Activated T-cell treated with anti-CD3 and anti-CD28 coated beads, Interleukin-2, amount 50 U/mL, for 72 hours (primary cell): ENCODE measurements around the gene NMRK2. TPM values are rescaled to one million over a fixed set of nuclear protein-coding genes. Genes with fewer than 3 reads are reported as not detected.
"Not testable (repeated sequence)": the region's sequence is repeated elsewhere in the genome, so short reads cannot be mapped to it uniquely, and the experiment has no call there.

ENCODE experiments used
- ATAC-seq, 2 donors: fragments of 150-1000 bp; cut with Tn5 transposase; replicated peaks in 1 of 2; 2 replicates each; pipeline ENCODE4 v1.10.0; 2021; ENCODE audit warnings: moderate library complexity in 2 of 2, mild to moderate bottlenecking in 1 of 2
- DNase-seq, 2 donors: peaks; one replicate each; pipeline ENCODE4 v3.0.0; 2021 to 2022; ENCODE audit warnings: mixed read lengths in 1 of 2
- H3K27ac Mint-ChIP-seq: one replicate; pipeline ENCODE4 v1.8.0; 2022; ENCODE audit warnings: mild to moderate bottlenecking, moderate library complexity, mixed read lengths
- H3K27me3 Mint-ChIP-seq: one replicate; pipeline ENCODE4 v1.8.0; 2022; ENCODE audit warnings: low read depth, mixed read lengths
- H3K36me3 Mint-ChIP-seq, 2 donors: one replicate each; pipeline ENCODE4 v1.8.0; 2022; ENCODE audit warnings: mixed read lengths in 2 of 2, mild to moderate bottlenecking in 1 of 2; ENCODE audit not compliant: insufficient read depth in 2 of 2
- H3K4me1 Mint-ChIP-seq: one replicate; pipeline ENCODE4 v1.8.0; 2022; ENCODE audit warnings: low read depth, mixed read lengths
- H3K4me3 Mint-ChIP-seq, 2 donors: one replicate each; pipeline ENCODE4 v1.8.0; 2022; ENCODE audit warnings: mild to moderate bottlenecking in 2 of 2, mixed read lengths in 2 of 2, moderate library complexity in 2 of 2
- H3K9me3 Mint-ChIP-seq, 2 donors: one replicate each; pipeline ENCODE4 v1.8.0; 2022; ENCODE audit warnings: mixed read lengths in 2 of 2
- total RNA-seq, 2 donors: library from RNA; stranded (reverse); gene quantifications; one replicate each; pipeline ENCODE4 v1.2.3, GENCODE V29; 2022

Gene NMRK2, protein sequence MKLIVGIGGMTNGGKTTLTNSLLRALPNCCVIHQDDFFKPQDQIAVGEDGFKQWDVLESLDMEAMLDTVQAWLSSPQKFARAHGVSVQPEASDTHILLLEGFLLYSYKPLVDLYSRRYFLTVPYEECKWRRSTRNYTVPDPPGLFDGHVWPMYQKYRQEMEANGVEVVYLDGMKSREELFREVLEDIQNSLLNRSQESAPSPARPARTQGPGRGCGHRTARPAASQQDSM
- not detected for total RNA-seq

DNA sequence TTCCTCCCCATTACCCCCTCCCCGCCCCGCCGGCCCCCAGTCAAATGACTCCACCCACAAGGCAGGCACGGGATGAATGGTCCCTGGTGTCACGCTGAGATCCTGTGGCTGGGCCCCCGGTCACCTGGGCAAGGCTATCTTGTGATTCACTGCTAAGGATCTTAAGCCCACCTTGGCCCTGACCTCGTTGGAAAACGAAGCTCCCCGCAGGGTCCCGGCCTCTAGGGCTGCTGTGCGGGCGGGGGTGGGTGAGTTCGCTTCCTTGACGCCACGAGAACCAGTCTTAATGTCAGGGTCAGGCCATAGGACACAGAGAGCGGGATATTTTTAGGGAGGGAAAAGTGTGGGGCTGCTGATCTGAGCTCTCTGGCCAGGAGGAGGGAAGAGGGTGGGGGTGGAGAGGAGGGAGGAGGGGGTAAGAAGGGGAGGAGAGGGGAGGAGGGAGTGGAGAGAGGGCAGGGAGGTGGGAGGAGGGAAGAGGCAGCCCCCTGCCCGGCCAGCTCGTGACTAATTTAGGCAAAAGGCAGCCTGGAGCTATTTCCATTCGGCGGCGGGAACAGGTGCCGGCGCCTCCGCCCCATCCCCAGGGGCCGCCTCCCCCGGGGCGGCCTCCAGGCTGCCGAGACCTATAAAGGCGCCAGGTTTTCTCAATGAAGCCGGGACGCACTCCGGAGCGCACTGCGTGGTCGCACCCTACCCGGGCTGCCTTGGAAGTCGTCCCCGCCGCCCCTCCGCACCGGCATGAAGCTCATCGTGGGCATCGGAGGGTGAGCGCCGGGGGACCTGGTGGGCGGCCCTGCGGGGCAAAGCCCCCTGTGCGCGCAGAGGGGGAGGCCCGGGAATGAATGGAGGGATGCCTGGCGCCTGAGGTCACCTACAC lies at the start of gene NMRK2:
TSS of gene NMRK2 (plus strand) at position 139 of the 880 bp plus-strand sequence. CDS start at position 742, 603 bp downstream.
- Mint-ChIP-seq H3K4me1 (no peaks in the 10 kb centered on the region), H3K4me3 (peak within 1 kb of the TSS in 1 of 2 donors; percentile 22), H3K27me3 (peaks cover 5% of the 10 kb centered on the region), H3K9me3 (no peaks in the 10 kb centered on the region), H3K36me3 (no peaks in the 10 kb centered on the region), H3K27ac (no peak within 1 kb of the TSS)
- peak in 1 of 2 donors; percentile 60 for ATAC-seq
- peak in 1 of 2 donors; percentile 31 for DNase-seq

DNA sequence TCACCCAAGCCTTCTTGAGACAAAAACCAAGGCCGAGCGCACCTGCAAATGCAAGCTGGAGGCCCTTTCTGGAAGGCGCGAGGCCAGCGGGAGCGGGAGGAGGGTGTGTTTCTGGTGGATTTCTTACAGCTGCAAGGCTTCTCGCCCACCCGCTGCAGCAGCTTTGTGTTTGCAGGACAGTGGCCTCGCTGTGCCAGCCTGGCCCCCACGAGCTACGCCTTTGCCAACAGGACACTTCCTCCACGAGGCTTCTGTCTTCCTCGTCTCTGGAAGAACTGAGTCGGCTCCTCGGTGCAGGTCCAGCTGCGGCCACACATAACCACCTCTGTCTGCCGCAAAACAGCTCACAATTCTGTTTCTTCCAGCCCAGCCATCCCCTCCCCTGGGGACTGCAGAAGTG lies 42.3 kb upstream of the NMRK2 start:
- Mint-ChIP-seq H3K27me3 (peaks cover 5% of the 10 kb centered on the region), H3K36me3 (no peaks in the 10 kb centered on the region), H3K9me3 (no peaks in the 10 kb centered on the region), H3K4me3 (no peak overlapping the region), H3K4me1 (no peaks in the 10 kb centered on the region), H3K27ac (no peak overlapping the region)
- ATAC-seq, result no peak
- DNase-seq, result no peak

- H3K27ac Mint-ChIP-seq, result no peak overlapping the region
These were observed 39.2 kb upstream of the NMRK2 start for GRCh38 chr19:3893509-3894179.

DNA sequence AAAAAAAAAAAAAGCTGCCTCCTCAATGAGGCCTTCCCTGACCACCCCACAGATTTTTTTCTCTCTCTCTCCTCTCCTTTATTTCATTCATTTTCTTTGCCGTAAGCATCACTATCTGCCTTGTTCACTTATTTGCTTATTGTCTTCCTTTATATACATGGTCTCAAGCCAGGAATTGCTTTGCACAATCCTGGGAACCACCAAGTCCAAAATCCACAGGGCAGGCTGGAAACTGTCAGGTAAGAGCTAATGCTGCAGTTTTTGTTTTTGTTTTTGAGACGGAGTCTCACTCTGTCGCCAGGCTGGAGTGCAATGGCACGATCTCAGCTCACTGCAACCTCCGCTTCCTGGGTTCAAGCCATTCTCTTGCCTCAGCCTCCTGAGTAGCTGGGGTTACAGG lies 37.9 kb upstream of the NMRK2 start:
- ATAC-seq, H3K4me1 Mint-ChIP-seq, DNase-seq, H3K27me3 Mint-ChIP-seq, H3K36me3 Mint-ChIP-seq, H3K27ac Mint-ChIP-seq, H3K9me3 Mint-ChIP-seq, H3K4me3 Mint-ChIP-seq: not testable (repeated sequence)

More at GRCh38 chr19:3893509-3894179, 39.2 kb upstream of the NMRK2 start:
- ATAC-seq (no peak), DNase-seq (no peak)
- H3K4me3 Mint-ChIP-seq, result no peak overlapping the region
- no peaks in the 10 kb centered on the region for H3K36me3 Mint-ChIP-seq
- H3K4me1 Mint-ChIP-seq, result no peaks in the 10 kb centered on the region
- peaks cover 5% of the 10 kb centered on the region for H3K27me3 Mint-ChIP-seq
- no peaks in the 10 kb centered on the region for H3K9me3 Mint-ChIP-seq

DNA sequence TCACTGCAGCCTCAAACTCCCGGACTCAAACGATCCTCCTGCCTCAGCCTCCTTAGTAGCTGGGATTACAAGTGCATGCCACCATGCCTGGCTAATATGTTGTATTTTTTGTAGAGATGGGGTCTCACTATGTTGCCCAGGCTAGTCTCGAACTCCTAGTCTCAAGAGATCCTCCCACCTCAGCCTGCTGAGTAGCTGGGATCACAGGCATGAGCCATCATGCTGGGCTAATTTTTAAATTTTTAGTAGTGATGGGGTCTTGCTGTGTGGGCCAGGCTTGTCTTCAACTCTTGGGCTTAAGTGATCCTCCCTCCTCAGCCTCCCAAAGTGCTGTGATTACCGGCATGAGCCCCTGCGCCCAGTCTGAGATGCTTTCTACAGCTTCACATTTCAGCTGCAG lies 37.1 kb upstream of the NMRK2 start:
- peaks cover 5% of the 10 kb centered on the region for H3K27me3 Mint-ChIP-seq
- no peak overlapping the region for H3K27ac Mint-ChIP-seq
- H3K4me1 Mint-ChIP-seq, result no peaks in the 10 kb centered on the region
- DNase-seq (no peak), ATAC-seq (no peak)
- H3K36me3 Mint-ChIP-seq, result peaks cover 0 to 2% of the 10 kb centered on the region in 2 donors
- peaks cover 0 to 2% of the 10 kb centered on the region in 2 donors for H3K9me3 Mint-ChIP-seq
- H3K4me3 Mint-ChIP-seq, result no peak overlapping the region

- Mint-ChIP-seq H3K4me1 (no peaks in the 10 kb centered on the region), H3K27ac (no peak overlapping the region), H3K9me3 (peaks cover 0 to 2% of the 10 kb centered on the region in 2 donors), H3K4me3 (no peak overlapping the region), H3K36me3 (peaks cover 0 to 2% of the 10 kb centered on the region in 2 donors), H3K27me3 (peaks cover 5% of the 10 kb centered on the region)
- ATAC-seq (peak in 1 of 2 donors; percentile 38), DNase-seq (no peak)
These were observed 34.9 kb upstream of the NMRK2 start for GRCh38 chr19:3897936-3898335.

GRCh38 chr19:3898426-3898825 lies 34.4 kb upstream of the NMRK2 start:
- peaks cover 0 to 2% of the 10 kb centered on the region in 2 donors for H3K36me3 Mint-ChIP-seq
- no peaks in the 10 kb centered on the region for H3K4me1 Mint-ChIP-seq
- ATAC-seq, result no peak
- H3K27ac Mint-ChIP-seq, result no peak overlapping the region
- DNase-seq, result no peak
- H3K4me3 Mint-ChIP-seq, result no peak overlapping the region
- H3K9me3 Mint-ChIP-seq, result peaks cover 0 to 2% of the 10 kb centered on the region in 2 donors
- peaks cover 5% of the 10 kb centered on the region for H3K27me3 Mint-ChIP-seq

- H3K4me3 Mint-ChIP-seq, result no peak overlapping the region
- peaks cover 0 to 2% of the 10 kb centered on the region in 2 donors for H3K36me3 Mint-ChIP-seq
- H3K27me3 Mint-ChIP-seq, result peaks cover 4% of the 10 kb centered on the region
- H3K9me3 Mint-ChIP-seq, result peaks cover 0 to 2% of the 10 kb centered on the region in 2 donors
- no peaks in the 10 kb centered on the region for H3K4me1 Mint-ChIP-seq
- DNase-seq, result no peak
- no peak overlapping the region for H3K27ac Mint-ChIP-seq
- ATAC-seq, result no peak
These were observed 33.2 kb upstream of the NMRK2 start for GRCh38 chr19:3899531-3900294.

DNA sequence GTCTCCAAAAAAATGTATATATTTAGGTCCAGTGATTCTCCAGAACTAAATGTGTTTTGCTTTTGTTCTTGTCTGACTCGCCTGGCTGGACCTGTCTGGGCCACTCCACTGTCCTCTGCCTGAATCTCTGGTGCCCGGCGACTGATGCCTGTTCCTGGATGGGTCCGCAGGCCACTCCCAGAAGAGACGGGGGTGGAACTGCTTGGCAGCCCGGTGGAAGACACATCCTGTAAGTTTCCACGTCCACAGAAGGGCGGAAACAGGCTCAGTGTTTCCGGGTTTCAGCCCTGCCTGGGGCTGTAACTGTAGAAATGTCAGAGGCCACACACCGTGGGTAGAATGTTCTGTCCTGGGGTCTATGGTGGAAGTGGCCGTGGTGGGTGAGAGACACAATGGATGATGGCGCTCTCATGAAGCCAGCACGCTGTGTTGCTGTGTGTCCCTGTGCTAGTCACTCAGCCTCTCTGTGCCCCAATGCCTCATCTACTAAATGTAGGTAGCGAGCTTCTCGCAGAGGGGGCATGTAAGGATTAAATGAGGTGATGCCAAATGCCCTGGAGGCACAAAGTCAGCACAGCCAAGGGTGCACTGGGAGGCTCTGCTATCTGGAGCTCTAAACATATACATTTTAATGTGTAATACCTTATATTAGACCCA lies 30.4 kb upstream of the NMRK2 start:
- Mint-ChIP-seq H3K36me3 (peaks cover 0 to 2% of the 10 kb centered on the region in 2 donors), H3K27me3 (no peaks in the 10 kb centered on the region)

GRCh38 chr19:3904233-3904632 lies 28.6 kb upstream of the NMRK2 start:
- H3K9me3 Mint-ChIP-seq, result no peaks in the 10 kb centered on the region
- no peaks in the 10 kb centered on the region for H3K36me3 Mint-ChIP-seq
- ATAC-seq (no peak), DNase-seq (no peak)
- H3K4me3 Mint-ChIP-seq, result no peak overlapping the region
- H3K27me3 Mint-ChIP-seq, result no peaks in the 10 kb centered on the region
- no peaks in the 10 kb centered on the region for H3K4me1 Mint-ChIP-seq
- H3K27ac Mint-ChIP-seq, result no peak overlapping the region

More for the DNA sequence above, 30.4 kb upstream of the NMRK2 start:
- Mint-ChIP-seq H3K4me3 (no peak overlapping the region), H3K9me3 (peaks cover 0 to 2% of the 10 kb centered on the region in 2 donors), H3K4me1 (no peaks in the 10 kb centered on the region), H3K27ac (no peak overlapping the region)
- DNase-seq (no peak), ATAC-seq (no peak)

DNA sequence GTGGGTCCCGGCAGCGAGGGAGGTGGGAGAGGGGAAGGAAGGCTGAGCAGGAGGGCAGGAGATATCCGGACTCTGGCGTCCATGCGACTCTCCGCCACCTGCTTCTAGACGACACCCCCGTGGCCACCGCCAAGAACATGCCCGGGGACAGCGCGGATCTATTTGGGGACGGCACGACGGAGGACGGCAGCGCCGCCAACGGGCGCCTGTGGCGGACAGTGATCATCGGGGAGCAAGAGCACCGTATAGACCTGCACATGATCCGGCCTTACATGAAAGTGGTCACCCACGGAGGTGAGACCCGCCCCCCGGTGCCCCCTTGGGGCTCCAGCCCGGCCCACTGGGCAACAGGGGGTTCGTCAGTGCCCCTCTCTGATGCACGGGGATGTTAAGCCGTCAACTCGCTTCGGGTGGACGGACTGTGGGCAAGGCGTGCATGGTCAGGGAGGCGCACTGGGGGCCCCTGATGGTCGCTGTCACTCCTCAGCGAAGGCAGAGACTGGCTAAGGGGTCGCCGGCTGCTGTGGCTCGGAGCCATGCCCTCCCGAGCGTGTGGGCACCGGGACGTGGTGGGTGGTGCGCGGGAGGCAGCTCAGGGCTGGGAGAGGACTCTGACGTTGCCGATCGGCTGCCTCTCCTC lies 25.1 kb upstream of the NMRK2 start:
- no peak for ATAC-seq
- H3K27ac Mint-ChIP-seq, result no peak overlapping the region
- H3K9me3 Mint-ChIP-seq, result peaks cover 0 to 3% of the 10 kb centered on the region in 2 donors

More for the DNA sequence above, 25.1 kb upstream of the NMRK2 start:
- Mint-ChIP-seq H3K4me1 (no peaks in the 10 kb centered on the region), H3K36me3 (peaks cover 0 to 2% of the 10 kb centered on the region in 2 donors), H3K27me3 (no peaks in the 10 kb centered on the region), H3K4me3 (no peak overlapping the region)
- DNase-seq, result no peak
